ENCODE data around the gene PSME1.

- no peak for TF ChIP-seq SMC3 (conservative IDR thresholded peaks at IDR 0.05; ENCODE audit: poor library complexity)
- TF ChIP-seq CTCF (IDR thresholded peaks at IDR 0.05; ENCODE audit: poor library complexity, severe bottlenecking) = no peak
- TF ChIP-seq EZH2 (IDR thresholded peaks at IDR 0.05; ENCODE audit: borderline replicate concordance, insufficient read depth, low read length, poor library complexity, severe bottlenecking) = no peak
- no peak for TF ChIP-seq RAD21 (conservative IDR thresholded peaks at IDR 0.05)
Measured at GRCh38 chr14:24130717-24131548, 5.1 kb upstream of the PSME1 start.

Data from neural cell (in vitro differentiated cells).